Thyroid gland (tissue), 4 donors: ENCODE data around the gene KCNJ9. TPM values are rescaled to one million over a fixed set of nuclear protein-coding genes. Genes with fewer than 3 reads are reported as not detected.

Experiments
- DNase-seq, 2 donors: peaks; one replicate each; pipeline ENCODE4 v3.0.0-alpha.2; 2019
- H3K27ac ChIP-seq, 3 donors: fragments of 200-600 bp; sonication (generic); 1 replicate in 2 of 3; 2 replicates in 1 of 3; pipeline ENCODE4 v1.5.1; 2016 to 2019; ENCODE audit warnings: mild to moderate bottlenecking in 1 of 3, moderate library complexity in 1 of 3
- H3K27me3 ChIP-seq: fragments of 200-600 bp; sonication (generic); one replicate; pipeline ENCODE4 v1.5.1; 2019
- H3K36me3 ChIP-seq, 2 donors: fragments of 200-600 bp; sonication (generic); one replicate each; pipeline ENCODE4 v1.5.1; 2016 to 2019
- H3K4me1 ChIP-seq, 2 donors: fragments of 200-600 bp; sonication (generic); one replicate each; pipeline ENCODE4 v1.5.1; 2017 to 2019
- H3K4me3 ChIP-seq, 3 donors: fragments of 200-600 bp; sonication (generic); replicated peaks in 1 of 3; 1 replicate in 2 of 3; 2 replicates in 1 of 3; pipeline ENCODE4 v1.5.1; 2016; ENCODE audit warnings: mild to moderate bottlenecking in 1 of 3
- H3K9me3 ChIP-seq: fragments of 200-600 bp; sonication (generic); one replicate; pipeline ENCODE4 v1.5.1; 2017
- CTCF ChIP-seq, 6 experiments: fragments of 200-600 bp in 3 of 6; fragments of 450-650 bp in 3 of 6; sonication (generic) in 3 of 6; IDR thresholded peaks; one replicate each; pipeline ENCODE4 v1.5.1; 2016 to 2019; ENCODE audit warnings: antibody characterized with exemption in 6 of 6, mild to moderate bottlenecking in 2 of 6, inconsistent platforms in 1 of 6, moderate library complexity in 1 of 6
- POLR2A ChIP-seq, 2 donors: fragments of 450-650 bp; IDR thresholded peaks; one replicate each; pipeline ENCODE4 v1.6.1; 2017; ENCODE audit warnings: antibody characterized with exemption in 2 of 2, mild to moderate bottlenecking in 2 of 2, moderate library complexity in 1 of 2
- WGBS, 2 donors: methylation state at CpG; one replicate each; pipeline ENCODE4 v1.1.5; 2017; 5-methylcytosine and 5-hydroxymethylcytosine counted together
- intact Hi-C: fragments of 100-400 bp; cut with DNase I; formaldehyde crosslinking; loops from one replicate; pipeline ENCODE4 v1.15.1; 2023
- total RNA-seq, 4 donors: library from RNA; depleted of rRNA; stranded (reverse); fragments of >200 nt; gene quantifications; one replicate each; pipeline ENCODE4 v1.2.3, GENCODE V29; 2016

KCNJ9 gene
- total RNA-seq, 4 donors from 2014 or later = not detected

- intact Hi-C loops = no loop called here
- no peaks in the 10 kb centered on the region for H3K36me3 ChIP-seq
- TF ChIP-seq POLR2A (IDR thresholded peaks at IDR 0.05) (no peak), CTCF (IDR thresholded peaks at IDR 0.05) (no peak)
- H3K27ac ChIP-seq = no peak overlapping the region
- no peaks in the 10 kb centered on the region for H3K9me3 ChIP-seq
- DNase-seq = no peak
- H3K27me3 ChIP-seq = no peaks in the 10 kb centered on the region
- 77 to 89% methylated on average over 3 of the region's 3 CpGs for WGBS, 2 donors
- no peak overlapping the region for H3K4me3 ChIP-seq
- peaks cover 12% of the 10 kb centered on the region in 2 donors for H3K4me1 ChIP-seq
Observed at GRCh38 chr1:160118928-160119327, 37.6 kb downstream of the KCNJ9 start.

DNA sequence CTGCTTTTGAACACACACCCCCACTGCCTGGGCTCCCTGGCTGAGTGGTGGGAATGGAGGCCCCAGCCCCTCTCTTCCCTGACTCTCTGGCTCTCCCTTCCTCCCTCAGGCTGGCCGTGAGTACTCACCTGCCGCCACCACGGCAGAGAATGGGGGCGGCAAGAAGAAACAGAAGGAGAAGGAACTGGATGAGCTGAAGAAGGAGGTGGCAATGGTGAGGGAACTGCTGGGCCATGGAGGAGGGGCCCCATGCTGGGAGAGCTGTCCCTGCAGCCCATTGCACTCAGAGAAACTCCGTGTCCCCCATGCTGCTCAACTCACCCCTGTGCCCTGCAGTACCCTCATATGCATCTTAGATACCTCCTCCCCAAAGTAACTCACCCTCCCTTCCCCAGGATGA, 39.5 kb downstream of the KCNJ9 start:
- TF ChIP-seq POLR2A (IDR thresholded peaks at IDR 0.05) = no peak
- intact Hi-C loops = no loop called here
- no peaks in the 10 kb centered on the region for H3K36me3 ChIP-seq
- no peak overlapping the region for H3K27ac ChIP-seq
- DNase-seq = no peak
- no peaks in the 10 kb centered on the region for H3K27me3 ChIP-seq
- H3K4me1 ChIP-seq = peaks cover 12 to 25% of the 10 kb centered on the region in 2 donors
- H3K9me3 ChIP-seq = no peaks in the 10 kb centered on the region
- no peak overlapping the region for H3K4me3 ChIP-seq
- 83 to 86% methylated on average over 5 of the region's 5 CpGs for WGBS, 2 donors

DNA sequence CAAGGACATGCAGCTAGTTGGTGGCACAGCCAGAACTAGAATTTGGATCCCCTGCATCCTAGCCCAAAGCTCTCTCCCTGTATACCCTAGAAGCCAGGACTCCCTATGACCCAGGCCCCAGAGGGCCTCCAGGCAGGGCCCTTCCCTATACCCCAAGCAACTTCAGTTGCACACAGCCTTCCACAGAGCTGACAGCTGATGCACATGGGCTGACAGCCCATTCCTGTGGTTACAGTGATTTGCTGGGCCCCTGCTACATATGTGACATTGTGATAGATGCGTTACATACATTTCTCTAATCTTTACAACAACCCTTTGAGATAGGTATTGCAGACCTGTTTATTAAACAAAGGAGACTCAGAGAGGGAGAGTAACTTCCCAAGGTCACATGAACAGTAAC, 40.0 kb downstream of the KCNJ9 start:
- intact Hi-C loops = no loop called here
- DNase-seq = no peak
- peaks cover 12 to 25% of the 10 kb centered on the region in 2 donors for H3K4me1 ChIP-seq
- no peaks in the 10 kb centered on the region for H3K36me3 ChIP-seq
- H3K9me3 ChIP-seq = no peaks in the 10 kb centered on the region
- no peaks in the 10 kb centered on the region for H3K27me3 ChIP-seq
- TF ChIP-seq POLR2A (IDR thresholded peaks at IDR 0.05) (no peak), CTCF (IDR thresholded peaks at IDR 0.05) (no peak)
- WGBS, 2 donors = 100% methylated on average over 1 of the region's 1 CpG
- H3K4me3 ChIP-seq = no peak overlapping the region
- no peak overlapping the region for H3K27ac ChIP-seq

GRCh38 chr1:160122978-160123495, 41.7 kb downstream of the KCNJ9 start:
- intact Hi-C loops = no loop called here
- no peak overlapping the region for H3K27ac ChIP-seq
- TF ChIP-seq CTCF (IDR thresholded peaks at IDR 0.05) (no peak), POLR2A (IDR thresholded peaks at IDR 0.05) (no peak)

DNA sequence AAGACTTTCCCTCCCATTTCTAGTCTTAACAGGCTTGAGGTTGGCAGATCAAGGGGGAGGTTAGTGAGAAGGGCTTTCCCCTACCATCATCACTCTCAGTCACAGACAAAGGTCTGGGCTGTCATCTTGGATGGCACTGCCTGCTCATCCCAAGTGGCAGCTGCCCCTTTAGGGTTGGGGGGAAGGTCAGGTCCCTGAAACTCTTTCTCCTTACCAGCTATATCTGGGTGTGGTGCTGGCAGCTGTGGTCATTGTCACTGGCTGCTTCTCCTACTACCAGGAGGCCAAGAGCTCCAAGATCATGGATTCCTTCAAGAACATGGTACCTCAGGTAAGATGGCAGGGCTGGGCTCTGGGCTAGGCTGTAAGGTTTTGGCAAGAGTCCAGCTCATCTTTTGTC, 42.4 kb downstream of the KCNJ9 start:
- H3K4me3 ChIP-seq = no peak overlapping the region
- H3K27me3 ChIP-seq = no peaks in the 10 kb centered on the region
- peaks cover 0 to 13% of the 10 kb centered on the region in 2 donors for H3K4me1 ChIP-seq
- DNase-seq = no peak
- H3K27ac ChIP-seq = no peak overlapping the region
- intact Hi-C loops = no loop called here
- no peaks in the 10 kb centered on the region for H3K36me3 ChIP-seq
- TF ChIP-seq POLR2A (IDR thresholded peaks at IDR 0.05) = no peak
- TF ChIP-seq CTCF (IDR thresholded peaks at IDR 0.05) = no peak
- no peaks in the 10 kb centered on the region for H3K9me3 ChIP-seq

More at GRCh38 chr1:160122978-160123495, 41.7 kb downstream of the KCNJ9 start:
- H3K4me3 ChIP-seq = no peak overlapping the region
- H3K27me3 ChIP-seq = no peaks in the 10 kb centered on the region
- H3K4me1 ChIP-seq = peaks cover 6 to 17% of the 10 kb centered on the region in 2 donors
- no peaks in the 10 kb centered on the region for H3K36me3 ChIP-seq
- no peak for DNase-seq
- H3K9me3 ChIP-seq = no peaks in the 10 kb centered on the region
- 82 to 83% methylated on average over 11 to 15 of the region's 16 CpGs for WGBS, 2 donors
